HUES64 (cell line): ENCODE data around the gene UQCRC2.

Experiments used
- H3K27ac ChIP-seq: 2 replicates; pipeline ENCODE4 v1.7.0; 2013; ENCODE audit warnings: low read depth, low read length, inconsistent platforms
- H3K27me3 ChIP-seq: 2 replicates; pipeline ENCODE4 v1.6.1; 2013; ENCODE audit warnings: mild to moderate bottlenecking, low read length; ENCODE audit not compliant: insufficient read depth
- H3K36me3 ChIP-seq: 2 replicates; pipeline ENCODE4 v1.6.1; 2013; ENCODE audit warnings: mild to moderate bottlenecking, low read length; ENCODE audit not compliant: insufficient read depth
- H3K4me1 ChIP-seq: 2 replicates; pipeline ENCODE4 v1.6.1; 2013; ENCODE audit warnings: mild to moderate bottlenecking, low read length, moderate library complexity; ENCODE audit not compliant: insufficient read depth
- H3K4me3 ChIP-seq: 2 replicates; pipeline ENCODE4 v1.5.1; 2013; ENCODE audit warnings: mild to moderate bottlenecking, low read length, moderate library complexity
- H3K9ac ChIP-seq: 2 replicates; pipeline ENCODE4 v1.6.1; 2013; ENCODE audit warnings: mild to moderate bottlenecking, low read depth, low read length
- H3K9me3 ChIP-seq: 2 replicates; pipeline ENCODE4 v1.6.1; 2013; ENCODE audit warnings: low read depth, low read length; ENCODE audit not compliant: insufficient read depth
- WGBS: fragments of 150-250, 120-280 bp; methylation state at CpG from one replicate; pipeline ENCODE4 v1.1.7; 2013; ENCODE audit warnings: missing lambda C conversion rate; 5-methylcytosine and 5-hydroxymethylcytosine counted together

Gene UQCRC2

GRCh38 chr16:22031483-22032083, 78.4 kb downstream of the UQCRC2 start:
- H3K4me3 ChIP-seq: no peak overlapping the region
- no peak overlapping the region for H3K27ac ChIP-seq
- H3K4me1 ChIP-seq: peaks cover 9% of the 10 kb centered on the region; the same call in 1 of the 2 replicates
- no peaks in the 10 kb centered on the region for H3K9me3 ChIP-seq
- H3K27me3 ChIP-seq: no peaks in the 10 kb centered on the region
- peaks cover 8% of the 10 kb centered on the region; the same call in 1 of the 2 replicates for H3K36me3 ChIP-seq
- 100% methylated on average over 1 of the region's 2 CpGs for WGBS
- no peak overlapping the region for H3K9ac ChIP-seq
